SU-DHL-6 (cell line): ENCODE measurements around the gene KLF3.

Experiments
- EZH2phosphoT487 ChIP-seq: fragments of 200-600 bp; sonication (generic), shearing (Covaris generic); conservative IDR thresholded peaks from 2 replicates; pipeline ENCODE4 v1.6.1; 2018; ENCODE audit warnings: mild to moderate bottlenecking, antibody characterized with exemption, low read length, moderate library complexity, mixed read lengths
- TF ChIP-seq, protein P1 (sequence below): fragments of 200-600 bp; sonication (generic); IDR thresholded peaks from one replicate; pipeline ENCODE4 v1.5.1; 2017; ENCODE audit warnings: antibody characterized with exemption, mild to moderate bottlenecking, low read length, moderate library complexity; ENCODE audit not compliant: insufficient read depth, poor library complexity, severe bottlenecking

DNA sequence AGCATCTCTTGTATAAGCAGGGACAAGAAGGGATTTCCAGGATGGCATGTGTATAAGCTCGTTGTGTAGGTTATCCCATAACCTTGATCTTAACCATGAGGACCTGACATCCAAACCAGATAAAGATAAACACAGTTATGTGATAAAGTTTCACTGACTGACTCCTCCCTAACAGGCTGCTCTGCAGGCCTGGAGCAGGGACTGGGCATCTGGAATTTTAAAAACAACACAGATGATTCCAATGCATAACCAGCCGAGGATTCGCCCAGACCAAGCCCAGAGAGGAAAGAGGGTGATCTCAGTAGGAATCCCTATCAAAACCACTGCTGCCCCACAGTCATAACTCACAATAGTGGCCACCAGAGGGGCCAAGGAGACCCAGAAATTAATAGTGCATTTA is 22.7 kb downstream of the KLF3 start:
- TF ChIP-seq, protein P1, sequence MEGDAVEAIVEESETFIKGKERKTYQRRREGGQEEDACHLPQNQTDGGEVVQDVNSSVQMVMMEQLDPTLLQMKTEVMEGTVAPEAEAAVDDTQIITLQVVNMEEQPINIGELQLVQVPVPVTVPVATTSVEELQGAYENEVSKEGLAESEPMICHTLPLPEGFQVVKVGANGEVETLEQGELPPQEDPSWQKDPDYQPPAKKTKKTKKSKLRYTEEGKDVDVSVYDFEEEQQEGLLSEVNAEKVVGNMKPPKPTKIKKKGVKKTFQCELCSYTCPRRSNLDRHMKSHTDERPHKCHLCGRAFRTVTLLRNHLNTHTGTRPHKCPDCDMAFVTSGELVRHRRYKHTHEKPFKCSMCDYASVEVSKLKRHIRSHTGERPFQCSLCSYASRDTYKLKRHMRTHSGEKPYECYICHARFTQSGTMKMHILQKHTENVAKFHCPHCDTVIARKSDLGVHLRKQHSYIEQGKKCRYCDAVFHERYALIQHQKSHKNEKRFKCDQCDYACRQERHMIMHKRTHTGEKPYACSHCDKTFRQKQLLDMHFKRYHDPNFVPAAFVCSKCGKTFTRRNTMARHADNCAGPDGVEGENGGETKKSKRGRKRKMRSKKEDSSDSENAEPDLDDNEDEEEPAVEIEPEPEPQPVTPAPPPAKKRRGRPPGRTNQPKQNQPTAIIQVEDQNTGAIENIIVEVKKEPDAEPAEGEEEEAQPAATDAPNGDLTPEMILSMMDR: no peak
- TF ChIP-seq EZH2phosphoT487: no peak
